ENCODE measurements around the gene GALNT14. TPM values are rescaled to one million over a fixed set of nuclear protein-coding genes. Genes with fewer than 3 reads are reported as not detected.

GALNT14 gene
- total and polyA plus RNA-seq, 2 of the 13 experiments (the other 11 are each of a cell fraction or from before 2014, with no cell fraction given): not detected

DNA sequence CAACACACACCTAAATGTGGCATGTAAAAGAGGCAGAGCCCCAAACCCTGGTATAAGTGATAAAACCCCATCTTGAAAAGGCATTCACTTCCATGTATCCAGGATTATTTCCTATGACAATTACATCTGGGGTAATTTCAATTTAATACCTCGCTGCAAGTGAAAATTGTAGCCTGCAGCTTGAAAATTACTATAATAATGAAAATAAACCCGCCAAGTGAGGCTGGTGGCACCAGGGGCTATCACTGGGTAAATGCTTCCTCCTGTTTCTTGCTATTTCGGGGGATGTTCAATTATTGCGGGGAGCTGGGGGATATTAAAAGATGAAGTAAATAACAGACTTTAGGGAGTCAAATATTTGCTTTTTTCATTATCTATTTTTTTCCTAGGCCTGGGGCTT is 171.5 kb downstream of the GALNT14 start:
- ChIA-PET POLR2A (no interaction called here), CTCF (ENCODE audit: low intra/inter-chr PET ratio, low total read pairs) (no interaction called here)
- Histone ChIP-seq H3K27ac (ENCODE audit: extremely low read length, insufficient read depth, low read length) (no peak overlapping the region), H2AFZ (ENCODE audit: low read length) (no peak overlapping the region), H3K4me1 (ENCODE audit: insufficient read depth, low read length) (no peaks in the 10 kb centered on the region), H3K79me2 (ENCODE audit: insufficient read depth, low read length) (no peaks in the 10 kb centered on the region), H3K27me3 (ENCODE audit: control insufficient read depth in 1 of 2, insufficient read depth in 2 of 2, low read length in 2 of 2) (peaks cover 4 to 45% of the 10 kb centered on the region in 2 experiments; a peak in 3 of 5 replicates), H3K36me3 (replicated peaks in 1 of 2; ENCODE audit: control insufficient read depth in 1 of 2, insufficient read depth in 2 of 2, low read length in 2 of 2) (no peaks in the 10 kb centered on the region), H3K4me2 (ENCODE audit: low read depth, low read length) (no peak overlapping the region), H3K4me3 (replicated peaks in 1 of 3; ENCODE audit: insufficient read depth in 1 of 3, low read depth in 2 of 3, low read length in 3 of 3) (no peak overlapping the region), H3K9me3 (ENCODE audit: low read length) (no peaks in the 10 kb centered on the region), H4K20me1 (ENCODE audit: insufficient read depth, low read length) (no peaks in the 10 kb centered on the region), H3K9ac (ENCODE audit: insufficient read depth, low read depth, low read length) (no peak overlapping the region)
- no TSS peak for BruUV-seq (replicated peaks)
- TF ChIP-seq, protein P1, sequence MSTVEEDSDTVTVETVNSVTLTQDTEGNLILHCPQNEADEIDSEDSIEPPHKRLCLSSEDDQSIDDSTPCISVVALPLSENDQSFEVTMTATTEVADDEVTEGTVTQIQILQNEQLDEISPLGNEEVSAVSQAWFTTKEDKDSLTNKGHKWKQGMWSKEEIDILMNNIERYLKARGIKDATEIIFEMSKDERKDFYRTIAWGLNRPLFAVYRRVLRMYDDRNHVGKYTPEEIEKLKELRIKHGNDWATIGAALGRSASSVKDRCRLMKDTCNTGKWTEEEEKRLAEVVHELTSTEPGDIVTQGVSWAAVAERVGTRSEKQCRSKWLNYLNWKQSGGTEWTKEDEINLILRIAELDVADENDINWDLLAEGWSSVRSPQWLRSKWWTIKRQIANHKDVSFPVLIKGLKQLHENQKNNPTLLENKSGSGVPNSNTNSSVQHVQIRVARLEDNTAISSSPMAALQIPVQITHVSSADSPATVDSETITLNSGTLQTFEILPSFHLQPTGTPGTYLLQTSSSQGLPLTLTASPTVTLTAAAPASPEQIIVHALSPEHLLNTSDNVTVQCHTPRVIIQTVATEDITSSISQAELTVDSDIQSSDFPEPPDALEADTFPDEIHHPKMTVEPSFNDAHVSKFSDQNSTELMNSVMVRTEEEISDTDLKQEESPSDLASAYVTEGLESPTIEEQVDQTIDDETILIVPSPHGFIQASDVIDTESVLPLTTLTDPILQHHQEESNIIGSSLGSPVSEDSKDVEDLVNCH (CRISPR knock-in tag; IDR thresholded peaks at IDR 0.05): no peak
- TF ChIP-seq, protein P2, sequence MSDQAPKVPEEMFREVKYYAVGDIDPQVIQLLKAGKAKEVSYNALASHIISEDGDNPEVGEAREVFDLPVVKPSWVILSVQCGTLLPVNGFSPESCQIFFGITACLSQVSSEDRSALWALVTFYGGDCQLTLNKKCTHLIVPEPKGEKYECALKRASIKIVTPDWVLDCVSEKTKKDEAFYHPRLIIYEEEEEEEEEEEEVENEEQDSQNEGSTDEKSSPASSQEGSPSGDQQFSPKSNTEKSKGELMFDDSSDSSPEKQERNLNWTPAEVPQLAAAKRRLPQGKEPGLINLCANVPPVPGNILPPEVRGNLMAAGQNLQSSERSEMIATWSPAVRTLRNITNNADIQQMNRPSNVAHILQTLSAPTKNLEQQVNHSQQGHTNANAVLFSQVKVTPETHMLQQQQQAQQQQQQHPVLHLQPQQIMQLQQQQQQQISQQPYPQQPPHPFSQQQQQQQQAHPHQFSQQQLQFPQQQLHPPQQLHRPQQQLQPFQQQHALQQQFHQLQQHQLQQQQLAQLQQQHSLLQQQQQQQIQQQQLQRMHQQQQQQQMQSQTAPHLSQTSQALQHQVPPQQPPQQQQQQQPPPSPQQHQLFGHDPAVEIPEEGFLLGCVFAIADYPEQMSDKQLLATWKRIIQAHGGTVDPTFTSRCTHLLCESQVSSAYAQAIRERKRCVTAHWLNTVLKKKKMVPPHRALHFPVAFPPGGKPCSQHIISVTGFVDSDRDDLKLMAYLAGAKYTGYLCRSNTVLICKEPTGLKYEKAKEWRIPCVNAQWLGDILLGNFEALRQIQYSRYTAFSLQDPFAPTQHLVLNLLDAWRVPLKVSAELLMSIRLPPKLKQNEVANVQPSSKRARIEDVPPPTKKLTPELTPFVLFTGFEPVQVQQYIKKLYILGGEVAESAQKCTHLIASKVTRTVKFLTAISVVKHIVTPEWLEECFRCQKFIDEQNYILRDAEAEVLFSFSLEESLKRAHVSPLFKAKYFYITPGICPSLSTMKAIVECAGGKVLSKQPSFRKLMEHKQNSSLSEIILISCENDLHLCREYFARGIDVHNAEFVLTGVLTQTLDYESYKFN (CRISPR knock-in tag; conservative IDR thresholded peaks at IDR 0.05): no peak
- under 1% methylated on average over 4 of the region's 4 CpGs for WGBS (ENCODE audit: low lambda C conversion rate)
- in situ Hi-C loops (cut with HindIII; ENCODE audit: extremely low pct_ligation_motif_present, low pct_unique_long_range_greater_than_20kb): no loop called here
- no peak for ATAC-seq
- intact Hi-C loops (cut with micrococcal nuclease; ENCODE audit: unreplicated experiment): no loop called here
- FAIRE-seq: no peak
- DNase-seq (ENCODE audit: low spot score): no peak
